Measurements from ENCODE around the gene CCDC142. TPM values are rescaled to one million over a fixed set of nuclear protein-coding genes. Genes with fewer than 3 reads are reported as not detected.
"Not testable (repeated sequence)": the region's sequence is repeated elsewhere in the genome, so short reads cannot be mapped to it uniquely, and the experiment has no call there.

Gene CCDC142
- total RNA-seq, 2 donors from 2014 or later, result 31.8 to 46.5 TPM

- Mint-ChIP-seq H3K36me3 (peaks cover 4% of the 10 kb centered on the region), H3K4me1 (ENCODE audit: low read depth in 2 of 2) (peaks cover 25 to 37% of the 10 kb centered on the region in 2 donors)
These were observed 1.4 kb downstream of the CCDC142 start for GRCh38 chr2:74481431-74481830.

GRCh38 chr2:74474899-74475298 lies 7.9 kb downstream of the CCDC142 start:
- H3K27me3 Mint-ChIP-seq, result no peaks in the 10 kb centered on the region
- ATAC-seq, result no peak
- peak overlapping the region in 1 of 2 donors; percentile 35 for H3K27ac Mint-ChIP-seq
- no peaks in the 10 kb centered on the region for H3K9me3 Mint-ChIP-seq
- peaks cover 32 to 45% of the 10 kb centered on the region in 2 donors for H3K4me1 Mint-ChIP-seq (ENCODE audit: low read depth in 2 of 2)
- no peak for DNase-seq (ENCODE audit: low spot score)
- peaks cover 13% of the 10 kb centered on the region for H3K36me3 Mint-ChIP-seq
- no peak overlapping the region for H3K4me3 Mint-ChIP-seq

More at GRCh38 chr2:74481431-74481830, 1.4 kb downstream of the CCDC142 start:
- no peaks in the 10 kb centered on the region for H3K27me3 Mint-ChIP-seq
- peak overlapping the region; percentile 58 to 90 for H3K27ac Mint-ChIP-seq
- no peaks in the 10 kb centered on the region for H3K9me3 Mint-ChIP-seq
- ATAC-seq, result no peak
- H3K4me3 Mint-ChIP-seq, result peak overlapping the region; percentile 98
- peak; percentile 44 for DNase-seq (ENCODE audit: low spot score)

- ATAC-seq (no peak), DNase-seq (ENCODE audit: low spot score) (no peak)
- Mint-ChIP-seq H3K27ac (peak overlapping the region in 1 of 2 donors; percentile 35), H3K27me3 (no peaks in the 10 kb centered on the region), H3K36me3 (peaks cover 13% of the 10 kb centered on the region), H3K9me3 (no peaks in the 10 kb centered on the region), H3K4me3 (no peak overlapping the region), H3K4me1 (ENCODE audit: low read depth in 2 of 2) (peaks cover 31 to 46% of the 10 kb centered on the region in 2 donors)
These were observed 8.3 kb downstream of the CCDC142 start for GRCh38 chr2:74474481-74474880.

- peaks cover 31 to 42% of the 10 kb centered on the region in 2 donors for H3K4me1 Mint-ChIP-seq (ENCODE audit: low read depth in 2 of 2)
- H3K9me3 Mint-ChIP-seq, result no peaks in the 10 kb centered on the region
- no peak for DNase-seq (ENCODE audit: low spot score)
- no peaks in the 10 kb centered on the region for H3K27me3 Mint-ChIP-seq
- H3K36me3 Mint-ChIP-seq, result peaks cover 13% of the 10 kb centered on the region
- peak overlapping the region; percentile 99 for H3K4me3 Mint-ChIP-seq
- no peak for ATAC-seq
- peak overlapping the region; percentile 97 to 99 for H3K27ac Mint-ChIP-seq
These were observed 9.9 kb downstream of the CCDC142 start for GRCh38 chr2:74472945-74473258.

- Mint-ChIP-seq H3K4me3 (peak within 1 kb of the TSS; percentile 99), H3K36me3 (peaks cover 13% of the 10 kb centered on the region), H3K4me1 (ENCODE audit: low read depth in 2 of 2) (peaks cover 27 to 38% of the 10 kb centered on the region in 2 donors), H3K27ac (peak within 1 kb of the TSS; percentile 97 to 99), H3K27me3 (no peaks in the 10 kb centered on the region), H3K9me3 (no peaks in the 10 kb centered on the region)
- peak; percentile 97 for DNase-seq (ENCODE audit: low spot score)
- peak; percentile 97 for ATAC-seq
These were observed 10.5 kb downstream of the CCDC142 start, which contains the start of gene MRPL53 for GRCh38 chr2:74472086-74472944. MRPL53 (minus strand) TSS chr2:74472680; CDS start chr2:74472660, 20 bp downstream.

- no peak for DNase-seq (ENCODE audit: low spot score)
- Mint-ChIP-seq H3K9me3 (no peaks in the 10 kb centered on the region), H3K4me3 (peak overlapping the region; percentile 99), H3K27me3 (no peaks in the 10 kb centered on the region), H3K36me3 (peaks cover 13% of the 10 kb centered on the region), H3K27ac (peak overlapping the region; percentile 97 to 99), H3K4me1 (ENCODE audit: low read depth in 2 of 2) (peaks cover 27 to 32% of the 10 kb centered on the region in 2 donors)
- no peak for ATAC-seq
These were observed 11.3 kb downstream of the CCDC142 start for GRCh38 chr2:74471332-74472065.

- not testable (repeated sequence) for H3K9me3 Mint-ChIP-seq; H3K27me3 Mint-ChIP-seq; ATAC-seq; DNase-seq (ENCODE audit: low spot score)
- H3K27ac Mint-ChIP-seq, result peak overlapping the region; percentile 75 to 87
- peak overlapping the region; percentile 67 for H3K4me3 Mint-ChIP-seq
- H3K36me3 Mint-ChIP-seq, result peaks cover 13% of the 10 kb centered on the region
- peaks cover 32 to 36% of the 10 kb centered on the region in 2 donors for H3K4me1 Mint-ChIP-seq (ENCODE audit: low read depth in 2 of 2)
These were observed 12.1 kb downstream of the CCDC142 start for GRCh38 chr2:74470742-74471141.

- Mint-ChIP-seq H3K4me3 (peak overlapping the region; percentile 97), H3K27me3 (no peaks in the 10 kb centered on the region), H3K27ac (peak overlapping the region; percentile 97 to 100), H3K36me3 (no peaks in the 10 kb centered on the region), H3K4me1 (ENCODE audit: low read depth in 2 of 2) (peaks cover 23 to 35% of the 10 kb centered on the region in 2 donors), H3K9me3 (no peaks in the 10 kb centered on the region)
- DNase-seq (ENCODE audit: low spot score), result no peak
- ATAC-seq, result peak in 1 of 2 donors; percentile 29
These were observed 18.4 kb downstream of the CCDC142 start for GRCh38 chr2:74464406-74464805.

GRCh38 chr2:74462786-74463105 lies 20.1 kb downstream of the CCDC142 start:
- no peaks in the 10 kb centered on the region for H3K9me3 Mint-ChIP-seq
- peaks cover 35 to 49% of the 10 kb centered on the region in 2 donors for H3K4me1 Mint-ChIP-seq (ENCODE audit: low read depth in 2 of 2)
- peak overlapping the region; percentile 52 for H3K4me3 Mint-ChIP-seq
- ATAC-seq (no peak), DNase-seq (ENCODE audit: low spot score) (no peak)
- peak overlapping the region; percentile 47 to 73 for H3K27ac Mint-ChIP-seq
- H3K27me3 Mint-ChIP-seq, result no peaks in the 10 kb centered on the region
- H3K36me3 Mint-ChIP-seq, result no peaks in the 10 kb centered on the region

- Mint-ChIP-seq H3K4me1 (ENCODE audit: low read depth in 2 of 2) (peaks cover 38 to 55% of the 10 kb centered on the region in 2 donors), H3K36me3 (no peaks in the 10 kb centered on the region), H3K27me3 (no peaks in the 10 kb centered on the region), H3K27ac (peak overlapping the region; percentile 47 to 73), H3K4me3 (no peak overlapping the region), H3K9me3 (no peaks in the 10 kb centered on the region)
- ATAC-seq (no peak), DNase-seq (ENCODE audit: low spot score) (no peak)
These were observed 20.6 kb downstream of the CCDC142 start for GRCh38 chr2:74462054-74462785.

- H3K9me3 Mint-ChIP-seq, result no peaks in the 10 kb centered on the region
- peaks cover under 1% of the 10 kb centered on the region for H3K36me3 Mint-ChIP-seq
- H3K27me3 Mint-ChIP-seq, result no peaks in the 10 kb centered on the region
- ATAC-seq, result no peak
- H3K4me1 Mint-ChIP-seq (ENCODE audit: low read depth in 2 of 2), result peaks cover 44 to 63% of the 10 kb centered on the region in 2 donors
- no peak for DNase-seq (ENCODE audit: low spot score)
- H3K27ac Mint-ChIP-seq, result no peak overlapping the region
- no peak overlapping the region for H3K4me3 Mint-ChIP-seq
These were observed 21.4 kb downstream of the CCDC142 start for GRCh38 chr2:74461187-74462053.

GRCh38 chr2:74460187-74460586 lies 22.6 kb downstream of the CCDC142 start:
- H3K36me3 Mint-ChIP-seq, result not testable (repeated sequence)
- H3K27ac Mint-ChIP-seq, result peak overlapping the region; percentile 91 to 98

More at GRCh38 chr2:74460187-74460586, 22.6 kb downstream of the CCDC142 start:
- ATAC-seq; DNase-seq (ENCODE audit: low spot score); H3K27me3 Mint-ChIP-seq; H3K9me3 Mint-ChIP-seq: not testable (repeated sequence)
- H3K4me3 Mint-ChIP-seq, result peak overlapping the region; percentile 98
- H3K4me1 Mint-ChIP-seq (ENCODE audit: low read depth in 2 of 2), result peaks cover 47 to 65% of the 10 kb centered on the region in 2 donors
